Neural cell (in vitro differentiated cells): ENCODE data around the gene PLD5. TPM values are rescaled to one million over a fixed set of nuclear protein-coding genes. Genes with fewer than 3 reads are reported as not detected.

Experiments used
- H2AFZ ChIP-seq: fragments of 200-600, 300-800 bp; sonication (generic), shearing (Covaris generic); 2 replicates; pipeline ENCODE4 v1.6.0; 2014; ENCODE audit warnings: low read depth, mild to moderate bottlenecking, antibody characterized with exemption, low read length, moderate library complexity
- H3F3A ChIP-seq: fragments of 200-600 bp; shearing (Covaris generic); 2 replicates; pipeline ENCODE4 v1.6.1; 2016; ENCODE audit warnings: mild to moderate bottlenecking, moderate library complexity, mixed read lengths, antibody characterized with exemption, low read length; ENCODE audit not compliant: insufficient read depth, poor library complexity, severe bottlenecking
- H3K27ac ChIP-seq: fragments of 200-600, 300-800 bp; sonication (generic), shearing (Covaris generic); 2 replicates; pipeline ENCODE4 v1.5.1; 2014; ENCODE audit warnings: mild to moderate bottlenecking, low read length, moderate library complexity
- H3K27me3 ChIP-seq: fragments of 300-800, 200-600 bp; sonication (generic), shearing (Covaris generic); 2 replicates; pipeline ENCODE4 v1.6.0; 2014; ENCODE audit warnings: mild to moderate bottlenecking, low read depth, low read length, moderate library complexity; ENCODE audit not compliant: insufficient read depth
- H3K36me3 ChIP-seq: fragments of 300-800, 200-600 bp; sonication (generic), shearing (Covaris generic); 2 replicates; pipeline ENCODE4 v1.5.1; 2014; ENCODE audit warnings: mild to moderate bottlenecking, antibody characterized with exemption, low read length, moderate library complexity; ENCODE audit not compliant: insufficient read depth
- H3K4me2 ChIP-seq: fragments of 300-800, 200-600 bp; sonication (generic), shearing (Covaris generic); 2 replicates; pipeline ENCODE4 v1.6.0; 2014; ENCODE audit warnings: mild to moderate bottlenecking, low read length
- H3K4me3 ChIP-seq: fragments of 300-800, 200-600 bp; sonication (generic), shearing (Covaris generic); 2 replicates; pipeline ENCODE4 v1.5.1; 2014; ENCODE audit warnings: mild to moderate bottlenecking, low read length, moderate library complexity
- H3K79me2 ChIP-seq: fragments of 200-600 bp; shearing (Covaris generic); replicated peaks from 2 replicates; pipeline ENCODE4 v1.6.0; 2014; ENCODE audit warnings: mild to moderate bottlenecking, low read length, moderate library complexity; ENCODE audit not compliant: insufficient read depth
- H3K9ac ChIP-seq: fragments of 300-800, 200-600 bp; sonication (generic), shearing (Covaris generic); 2 replicates; pipeline ENCODE4 v1.6.1; 2016; ENCODE audit warnings: mild to moderate bottlenecking, low read length, mixed read lengths
- H3K9me2 ChIP-seq: fragments of 200-600 bp; shearing (Covaris generic); 2 replicates; pipeline ENCODE4 v1.6.1; 2016; ENCODE audit warnings: mild to moderate bottlenecking, low read length, mixed read lengths; ENCODE audit not compliant: insufficient read depth
- H3K9me3 ChIP-seq: fragments of 200-600, 300-800 bp; sonication (generic), shearing (Covaris generic); 2 replicates; pipeline ENCODE4 v1.6.1; 2016; ENCODE audit warnings: mild to moderate bottlenecking, mixed run types, low read length, moderate library complexity, mixed read lengths
- H4K20me1 ChIP-seq: fragments of 200-600 bp; shearing (Covaris generic); 2 replicates; pipeline ENCODE4 v1.6.1; 2016; ENCODE audit warnings: mild to moderate bottlenecking, mixed run types; ENCODE audit not compliant: insufficient read depth
- EP300 ChIP-seq: fragments of 450-650 bp; conservative IDR thresholded peaks from 2 replicates; pipeline ENCODE4 v1.6.1; 2014; ENCODE audit warnings: antibody characterized with exemption, mild to moderate bottlenecking, moderate library complexity; ENCODE audit not compliant: poor library complexity, severe bottlenecking
- EZH2 ChIP-seq: fragments of 200-600, 300-800 bp; shearing (Covaris generic), sonication (generic); IDR thresholded peaks from 2 replicates; pipeline ENCODE4 v1.6.1; 2014; ENCODE audit warnings: antibody characterized with exemption, low read length, borderline replicate concordance, mild to moderate bottlenecking; ENCODE audit not compliant: insufficient read depth, poor library complexity, severe bottlenecking
- MXI1 ChIP-seq: fragments of 450-650 bp; conservative IDR thresholded peaks from 2 replicates; pipeline ENCODE4 v1.6.1; 2014; ENCODE audit warnings: antibody characterized with exemption, mild to moderate bottlenecking; ENCODE audit not compliant: poor library complexity, severe bottlenecking
- POLR2AphosphoS5 ChIP-seq: IDR thresholded peaks from 2 replicates; pipeline ENCODE4 v1.6.1; 2012
- RAD21 ChIP-seq: fragments of 450-650 bp; conservative IDR thresholded peaks from 2 replicates; pipeline ENCODE4 v1.6.1; 2014; ENCODE audit warnings: antibody characterized with exemption, mild to moderate bottlenecking, moderate library complexity
- REST ChIP-seq: IDR thresholded peaks from 2 replicates; pipeline ENCODE4 v1.6.1; 2012; ENCODE audit warnings: borderline replicate concordance
- SMC3 ChIP-seq: fragments of 450-650 bp; conservative IDR thresholded peaks from 2 replicates; pipeline ENCODE4 v1.6.1; 2014; ENCODE audit warnings: antibody characterized with exemption, mild to moderate bottlenecking, moderate library complexity; ENCODE audit not compliant: poor library complexity
- TAF1 ChIP-seq: IDR thresholded peaks from 2 replicates; pipeline ENCODE4 v1.6.1; 2012; ENCODE audit warnings: low read depth
- polyA plus RNA-seq: library from polyadenylated mRNA; depleted of rRNA; stranded (reverse); fragments of >200 nt; gene quantifications from 2 replicates; pipeline ENCODE4 v1.2.3, GENCODE V29; 2014
- TF ChIP-seq, protein P1 (sequence below): fragments of 450-650 bp; IDR thresholded peaks from 2 replicates; pipeline ENCODE4 v1.5.1; 2014; ENCODE audit warnings: antibody characterized with exemption, mild to moderate bottlenecking, moderate library complexity; ENCODE audit not compliant: poor library complexity, severe bottlenecking

Gene PLD5
- polyA plus RNA-seq, 1 donor from 2014 or later = 0.64 TPM

- Histone ChIP-seq H3K9me2 (no peaks in the 10 kb centered on the region), H3F3A (peaks cover 5% of the 10 kb centered on the region), H3K27me3 (no peaks in the 10 kb centered on the region), H3K4me3 (no peak overlapping the region), H4K20me1 (no peaks in the 10 kb centered on the region), H3K27ac (no peak overlapping the region), H3K9me3 (no peaks in the 10 kb centered on the region), H3K79me2 (no peaks in the 10 kb centered on the region), H3K9ac (no peak overlapping the region), H3K36me3 (no peaks in the 10 kb centered on the region), H3K4me2 (peak overlapping the region; percentile 91), H2AFZ (no peak overlapping the region)
- TF ChIP-seq POLR2AphosphoS5 (no peak), MXI1 (no peak), EZH2 (no peak), RAD21 (no peak), TAF1 (no peak), EP300 (no peak), SMC3 (no peak), REST (no peak)
- TF ChIP-seq, protein P1, sequence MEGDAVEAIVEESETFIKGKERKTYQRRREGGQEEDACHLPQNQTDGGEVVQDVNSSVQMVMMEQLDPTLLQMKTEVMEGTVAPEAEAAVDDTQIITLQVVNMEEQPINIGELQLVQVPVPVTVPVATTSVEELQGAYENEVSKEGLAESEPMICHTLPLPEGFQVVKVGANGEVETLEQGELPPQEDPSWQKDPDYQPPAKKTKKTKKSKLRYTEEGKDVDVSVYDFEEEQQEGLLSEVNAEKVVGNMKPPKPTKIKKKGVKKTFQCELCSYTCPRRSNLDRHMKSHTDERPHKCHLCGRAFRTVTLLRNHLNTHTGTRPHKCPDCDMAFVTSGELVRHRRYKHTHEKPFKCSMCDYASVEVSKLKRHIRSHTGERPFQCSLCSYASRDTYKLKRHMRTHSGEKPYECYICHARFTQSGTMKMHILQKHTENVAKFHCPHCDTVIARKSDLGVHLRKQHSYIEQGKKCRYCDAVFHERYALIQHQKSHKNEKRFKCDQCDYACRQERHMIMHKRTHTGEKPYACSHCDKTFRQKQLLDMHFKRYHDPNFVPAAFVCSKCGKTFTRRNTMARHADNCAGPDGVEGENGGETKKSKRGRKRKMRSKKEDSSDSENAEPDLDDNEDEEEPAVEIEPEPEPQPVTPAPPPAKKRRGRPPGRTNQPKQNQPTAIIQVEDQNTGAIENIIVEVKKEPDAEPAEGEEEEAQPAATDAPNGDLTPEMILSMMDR = no peak
Observed at GRCh38 chr1:242178924-242179708, 345.4 kb downstream of the PLD5 start.

DNA sequence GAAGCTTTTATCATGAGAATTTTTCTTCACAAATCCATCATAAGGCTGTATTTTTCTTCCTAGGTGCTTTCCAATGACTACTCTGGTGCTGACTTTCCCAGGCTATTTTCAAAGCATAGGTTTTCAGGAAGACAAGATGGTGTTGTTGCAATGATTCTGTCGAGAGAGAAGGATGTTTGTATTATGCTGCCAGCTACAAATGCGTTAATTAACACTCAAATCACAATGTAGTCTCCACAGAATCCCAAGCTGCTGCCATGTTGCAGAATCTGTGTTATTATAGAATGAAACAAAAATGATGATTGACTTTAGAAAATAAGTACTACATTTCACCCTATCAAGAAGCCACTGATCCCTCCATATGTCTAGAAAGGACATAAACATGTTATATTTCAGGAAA lies 346.1 kb downstream of the PLD5 start:
- Histone ChIP-seq H3K27me3 (no peaks in the 10 kb centered on the region), H3K27ac (peak overlapping the region; percentile 16), H3F3A (peaks cover 5% of the 10 kb centered on the region), H3K79me2 (no peaks in the 10 kb centered on the region), H4K20me1 (no peaks in the 10 kb centered on the region), H3K9ac (no peak overlapping the region), H3K9me3 (no peaks in the 10 kb centered on the region), H2AFZ (no peak overlapping the region), H3K36me3 (no peaks in the 10 kb centered on the region), H3K9me2 (no peaks in the 10 kb centered on the region), H3K4me3 (no peak overlapping the region), H3K4me2 (peak overlapping the region; percentile 91)
- TF ChIP-seq SMC3 (no peak), RAD21 (no peak), POLR2AphosphoS5 (no peak), TAF1 (no peak), EZH2 (no peak), MXI1 (no peak), EP300 (no peak), REST (no peak)
- TF ChIP-seq, protein P1 = no peak
